Left lung (tissue), 10 donors: ENCODE measurements around the gene WDPCP. TPM values are rescaled to one million over a fixed set of nuclear protein-coding genes. Genes with fewer than 3 reads are reported as not detected.

ENCODE experiments used
- ATAC-seq: fragments of 200-7000 bp; cut with Tn5 transposase; one replicate; pipeline ENCODE4 v1.9.1; 2020; ENCODE audit warnings: moderate library complexity
- DNase-seq, 4 donors: peaks; one replicate each; pipeline ENCODE4 v3.0.0-alpha.2; 2013 to 2020
- H3K27ac ChIP-seq, 2 donors: fragments of 200-600 bp; sonication (generic) in 1 of 2; one replicate each; pipeline versions ENCODE4 v1.5.0 to v1.8.0; 2020 to 2021
- H3K27me3 ChIP-seq, 2 donors: fragments of 200-600 bp; sonication (generic) in 1 of 2; one replicate each; pipeline versions ENCODE4 v1.5.0 to v1.8.0; 2020 to 2021
- H3K36me3 ChIP-seq, 2 donors: fragments of 200-600 bp; sonication (generic) in 1 of 2; one replicate each; pipeline versions ENCODE4 v1.5.0 to v1.8.0; 2020 to 2021
- H3K4me1 ChIP-seq, 2 donors: fragments of 200-600 bp; one replicate each; pipeline ENCODE4 v1.8.0; 2021
- H3K4me3 ChIP-seq, 2 donors: fragments of 200-600 bp; sonication (generic) in 1 of 2; one replicate each; pipeline versions ENCODE4 v1.5.0 to v1.8.0; 2020 to 2021; ENCODE audit warnings: mild to moderate bottlenecking in 1 of 2
- H3K9me3 ChIP-seq, 2 donors: fragments of 200-600 bp; sonication (generic) in 1 of 2; one replicate each; pipeline versions ENCODE4 v1.5.0 to v1.8.0; 2020 to 2021
- intact Hi-C, 2 donors: fragments of 100-400 bp; cut with DNase I; formaldehyde crosslinking; loops; one replicate each; pipeline versions ENCODE4 v1.11.2 to v1.14.2; 2022
- polyA plus RNA-seq, 6 donors: library from polyadenylated mRNA; unstranded; fragments of 120-200 nt; gene quantifications; one replicate each; pipeline ENCODE4 v1.2.1, GENCODE V29; 2013; ENCODE audit not compliant: insufficient read length in 6 of 6
- total RNA-seq, 2 donors: library from RNA; stranded (reverse); fragmentation: NEBNext Ultra II Directional; extraction: Animal tissue kit (Norgen Biotek cat#: 25700); gene quantifications; one replicate each; pipeline ENCODE4 v1.2.1, GENCODE V29; 2021
- TF ChIP-seq, protein P1 (sequence below), 2 donors: fragments of 200-600 bp; sonication (generic) in 1 of 2; IDR thresholded peaks; one replicate each; pipeline versions ENCODE4 v1.5.0 to v1.8.0; 2021; ENCODE audit warnings: antibody characterized with exemption in 2 of 2
- donor health status: DM: no; HTN: yes; CAD: no.
- donor health status: DM: no; HTN: no; CAD: no.

WDPCP gene
- total and polyA plus RNA-seq, 8 donors, result 9.0 to 17.5 (median 14.4) TPM

DNA sequence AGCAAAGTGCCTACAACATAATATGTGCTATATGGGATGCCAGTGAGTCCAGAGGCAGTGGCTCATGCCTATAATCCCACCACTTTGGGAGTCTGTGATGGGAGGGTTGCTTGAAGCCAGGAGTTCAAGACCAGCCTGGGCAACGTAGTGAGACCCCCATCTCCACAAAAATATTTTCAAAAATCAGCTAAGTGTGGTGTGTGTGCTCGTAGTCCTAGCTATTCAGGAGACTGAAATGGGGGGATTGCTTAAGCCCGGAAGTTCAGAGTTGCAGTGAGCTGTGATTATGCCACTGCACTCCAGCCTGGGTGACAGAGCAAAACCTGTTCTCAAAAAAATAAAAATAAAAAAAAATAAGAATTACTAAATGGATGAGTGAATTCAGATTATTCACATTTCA lies 514.3 kb downstream of the WDPCP start:
- Histone ChIP-seq H3K27me3 (peaks cover 0 to 54% of the 10 kb centered on the region in 2 donors), H3K4me1 (no peaks in the 10 kb centered on the region), H3K36me3 (no peaks in the 10 kb centered on the region), H3K9me3 (peaks cover 0 to 2% of the 10 kb centered on the region in 2 donors), H3K27ac (no peak overlapping the region), H3K4me3 (no peak overlapping the region)
- ATAC-seq, result no peak
- intact Hi-C loops, result no loop called here
- TF ChIP-seq, protein P1, sequence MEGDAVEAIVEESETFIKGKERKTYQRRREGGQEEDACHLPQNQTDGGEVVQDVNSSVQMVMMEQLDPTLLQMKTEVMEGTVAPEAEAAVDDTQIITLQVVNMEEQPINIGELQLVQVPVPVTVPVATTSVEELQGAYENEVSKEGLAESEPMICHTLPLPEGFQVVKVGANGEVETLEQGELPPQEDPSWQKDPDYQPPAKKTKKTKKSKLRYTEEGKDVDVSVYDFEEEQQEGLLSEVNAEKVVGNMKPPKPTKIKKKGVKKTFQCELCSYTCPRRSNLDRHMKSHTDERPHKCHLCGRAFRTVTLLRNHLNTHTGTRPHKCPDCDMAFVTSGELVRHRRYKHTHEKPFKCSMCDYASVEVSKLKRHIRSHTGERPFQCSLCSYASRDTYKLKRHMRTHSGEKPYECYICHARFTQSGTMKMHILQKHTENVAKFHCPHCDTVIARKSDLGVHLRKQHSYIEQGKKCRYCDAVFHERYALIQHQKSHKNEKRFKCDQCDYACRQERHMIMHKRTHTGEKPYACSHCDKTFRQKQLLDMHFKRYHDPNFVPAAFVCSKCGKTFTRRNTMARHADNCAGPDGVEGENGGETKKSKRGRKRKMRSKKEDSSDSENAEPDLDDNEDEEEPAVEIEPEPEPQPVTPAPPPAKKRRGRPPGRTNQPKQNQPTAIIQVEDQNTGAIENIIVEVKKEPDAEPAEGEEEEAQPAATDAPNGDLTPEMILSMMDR (IDR thresholded peaks at IDR 0.05), result no peak
- DNase-seq, result no peak

- DNase-seq, result no peak
- no peak for ATAC-seq
- TF ChIP-seq, protein P1 (IDR thresholded peaks at IDR 0.05), result no peak
- Histone ChIP-seq H3K27me3 (peaks cover 22 to 73% of the 10 kb centered on the region in 2 donors), H3K36me3 (no peaks in the 10 kb centered on the region), H3K9me3 (peaks cover 0 to 2% of the 10 kb centered on the region in 2 donors), H3K4me3 (no peak overlapping the region), H3K27ac (no peak overlapping the region), H3K4me1 (no peaks in the 10 kb centered on the region)
- intact Hi-C loops, result no loop called here
Observed at GRCh38 chr2:63071664-63072063, 516.6 kb downstream of the WDPCP start.

Other genes with a start within 250 kb of the WDPCP start
- gene MDH1, start 486 bp upstream of the WDPCP start, total RNA-seq, result 100 to 1,000 TPM; 129 to 130 TPM
- gene MDH1, start 486 bp upstream of the WDPCP start, polyA plus RNA-seq, result 100 to 1,000 TPM; 174 to 229 (median 206) TPM